Activated B cell treated with CpG ODN at 0.5 μM for 24 hours (primary cell): ENCODE measurements around the gene FANK1. TPM values are rescaled to one million over a fixed set of nuclear protein-coding genes. Genes with fewer than 3 reads are reported as not detected.

Experiments
- ATAC-seq: fragments of 200-7000 bp; cut with Tn5 transposase; one replicate; pipeline ENCODE4 v1.10.0; 2021; ENCODE audit warnings: low read depth, mild to moderate bottlenecking, moderate library complexity
- CTCF ChIA-PET: fragments of 350-600 bp; sonication (Branson Sonifier 250); formaldehyde crosslinking; loops from one replicate; lab custom pipeline; 2021; ENCODE audit warnings: antibody characterized with exemption; lab: Charles Lee
- POLR2A ChIA-PET: fragments of 350-600 bp; sonication (Branson Sonifier 250); formaldehyde crosslinking; loops from one replicate; lab custom pipeline; 2021; ENCODE audit warnings: antibody characterized with exemption; lab: Charles Lee
- DNase-seq: peaks from one replicate; pipeline ENCODE4 v3.0.0; 2022
- H3K27ac Mint-ChIP-seq: one replicate; pipeline ENCODE4 v1.8.0; 2020; ENCODE audit warnings: mixed read lengths
- H3K27me3 Mint-ChIP-seq: one replicate; pipeline ENCODE4 v1.8.0; 2021; ENCODE audit warnings: mixed read lengths
- H3K36me3 Mint-ChIP-seq: one replicate; pipeline ENCODE4 v1.8.0; 2021; ENCODE audit warnings: low read depth, mixed read lengths
- H3K4me1 Mint-ChIP-seq: one replicate; pipeline ENCODE4 v1.8.0; 2021; ENCODE audit warnings: mixed read lengths
- H3K4me3 Mint-ChIP-seq: one replicate; pipeline ENCODE4 v1.8.0; 2020; ENCODE audit warnings: mild to moderate bottlenecking, mixed read lengths
- H3K9me3 Mint-ChIP-seq: one replicate; pipeline ENCODE4 v1.8.0; 2020; ENCODE audit warnings: mixed read lengths
- intact Hi-C: fragments of 100-400 bp; cut with micrococcal nuclease; formaldehyde crosslinking; loops from one replicate; pipeline ENCODE4 v1.15.1; 2024
- total RNA-seq: library from RNA; stranded (reverse); gene quantifications from 2 replicates; pipeline ENCODE4 v1.2.3, GENCODE V29; 2022
- TF ChIP-seq, protein P1 (sequence below): fragments of 200-600 bp; IDR thresholded peaks from one replicate; pipeline ENCODE4 v1.8.0; 2022; ENCODE audit warnings: antibody characterized with exemption, mild to moderate bottlenecking

Gene FANK1
- total RNA-seq, 1 donor from 2014 or later: 0.42 TPM

DNA sequence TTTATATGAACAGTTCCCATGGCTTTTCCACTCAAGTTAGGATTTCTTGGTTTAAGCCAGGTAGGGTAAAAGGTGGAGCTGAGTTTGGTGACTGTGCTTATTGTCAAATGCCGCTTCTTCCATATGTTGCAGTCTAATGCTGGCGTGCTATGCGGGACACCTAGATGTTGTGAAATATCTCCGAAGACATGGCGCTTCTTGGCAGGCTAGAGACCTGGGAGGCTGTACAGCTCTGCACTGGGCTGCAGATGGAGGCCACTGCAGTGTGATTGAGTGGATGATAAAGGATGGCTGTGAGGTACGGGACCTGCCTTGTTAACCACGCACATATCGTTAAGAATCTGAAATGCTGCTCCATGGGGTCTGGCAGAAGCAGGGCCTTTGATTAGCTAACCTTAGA is 108.4 kb downstream of the FANK1 start:
- no peak overlapping the region for H3K4me3 Mint-ChIP-seq
- ChIA-PET POLR2A (no interaction called here), CTCF (no interaction called here)
- intact Hi-C loops: no loop called here
- TF ChIP-seq, protein P1, sequence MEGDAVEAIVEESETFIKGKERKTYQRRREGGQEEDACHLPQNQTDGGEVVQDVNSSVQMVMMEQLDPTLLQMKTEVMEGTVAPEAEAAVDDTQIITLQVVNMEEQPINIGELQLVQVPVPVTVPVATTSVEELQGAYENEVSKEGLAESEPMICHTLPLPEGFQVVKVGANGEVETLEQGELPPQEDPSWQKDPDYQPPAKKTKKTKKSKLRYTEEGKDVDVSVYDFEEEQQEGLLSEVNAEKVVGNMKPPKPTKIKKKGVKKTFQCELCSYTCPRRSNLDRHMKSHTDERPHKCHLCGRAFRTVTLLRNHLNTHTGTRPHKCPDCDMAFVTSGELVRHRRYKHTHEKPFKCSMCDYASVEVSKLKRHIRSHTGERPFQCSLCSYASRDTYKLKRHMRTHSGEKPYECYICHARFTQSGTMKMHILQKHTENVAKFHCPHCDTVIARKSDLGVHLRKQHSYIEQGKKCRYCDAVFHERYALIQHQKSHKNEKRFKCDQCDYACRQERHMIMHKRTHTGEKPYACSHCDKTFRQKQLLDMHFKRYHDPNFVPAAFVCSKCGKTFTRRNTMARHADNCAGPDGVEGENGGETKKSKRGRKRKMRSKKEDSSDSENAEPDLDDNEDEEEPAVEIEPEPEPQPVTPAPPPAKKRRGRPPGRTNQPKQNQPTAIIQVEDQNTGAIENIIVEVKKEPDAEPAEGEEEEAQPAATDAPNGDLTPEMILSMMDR: no peak
- H3K9me3 Mint-ChIP-seq: no peaks in the 10 kb centered on the region
- no peaks in the 10 kb centered on the region for H3K36me3 Mint-ChIP-seq
- peaks cover 13% of the 10 kb centered on the region for H3K4me1 Mint-ChIP-seq
- no peak for DNase-seq
- ATAC-seq: no peak
- no peak overlapping the region for H3K27ac Mint-ChIP-seq
- no peaks in the 10 kb centered on the region for H3K27me3 Mint-ChIP-seq

DNA sequence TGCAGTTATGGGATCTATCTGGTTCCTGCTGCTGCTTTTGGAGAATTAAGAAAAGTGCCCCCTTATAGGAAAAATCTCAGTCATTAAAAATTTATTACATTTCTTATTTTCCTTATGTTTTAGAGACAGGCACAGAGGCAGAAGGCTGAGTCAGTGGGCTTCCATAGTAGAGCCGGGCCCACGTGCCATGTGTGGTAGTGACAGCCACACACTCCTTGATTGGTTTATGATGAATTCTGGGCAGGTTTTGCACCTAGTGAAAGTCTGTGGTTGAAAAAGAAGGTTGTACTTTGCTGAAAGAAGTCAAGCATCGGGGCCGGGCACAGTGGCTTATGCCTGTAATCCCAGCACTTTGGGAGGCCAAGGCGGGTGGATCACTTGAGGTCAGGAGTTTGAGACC is 109.9 kb downstream of the FANK1 start:
- Mint-ChIP-seq H3K36me3 (no peaks in the 10 kb centered on the region), H3K9me3 (peaks cover 3% of the 10 kb centered on the region), H3K27ac (no peak overlapping the region), H3K4me3 (no peak overlapping the region), H3K4me1 (peaks cover 13% of the 10 kb centered on the region), H3K27me3 (no peaks in the 10 kb centered on the region)
- DNase-seq: no peak
- intact Hi-C loops: no loop called here
- ATAC-seq: no peak
- TF ChIP-seq, protein P1: no peak
- CTCF ChIA-PET: no interaction called here
- POLR2A ChIA-PET: no interaction called here

DNA sequence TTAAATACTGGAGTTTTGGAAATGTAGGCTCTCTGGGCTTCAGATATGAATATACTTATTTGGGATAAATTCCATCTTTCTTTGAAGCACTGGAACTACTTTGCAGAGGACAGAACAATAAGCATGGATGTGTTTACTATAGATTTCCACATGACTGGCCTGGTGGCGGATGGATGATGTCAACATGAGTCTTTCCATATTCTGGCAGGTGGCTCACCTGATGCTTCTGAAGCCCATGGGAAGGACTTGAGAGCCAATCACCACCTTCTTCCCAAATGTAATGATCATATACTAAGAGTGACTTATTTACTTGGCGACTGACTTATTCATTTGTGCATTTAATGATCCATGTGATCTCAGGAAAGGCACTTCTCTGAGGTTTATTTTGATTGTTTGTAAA is 110.5 kb downstream of the FANK1 start:
- no peak for ATAC-seq

DNA sequence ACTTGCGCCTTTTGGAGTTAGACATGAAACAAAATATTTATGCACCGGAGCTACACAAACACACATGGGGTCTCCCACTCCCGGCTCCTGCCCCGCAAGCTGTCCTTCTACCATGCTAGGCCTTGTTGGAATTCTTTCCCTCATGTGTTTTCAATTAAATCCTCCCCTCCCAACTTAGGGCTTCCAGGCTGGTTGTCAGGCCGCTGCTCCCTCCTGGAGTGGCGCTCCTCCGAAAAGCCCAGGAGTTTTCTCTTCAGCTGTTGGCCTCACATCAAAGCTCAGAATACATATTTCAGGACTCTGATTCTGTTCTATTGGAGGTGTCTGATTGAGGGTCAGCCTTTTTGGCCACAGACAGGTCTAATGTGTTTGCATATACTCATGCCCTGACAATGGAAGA is 113.3 kb downstream of the FANK1 start:
- H3K27ac Mint-ChIP-seq: no peak overlapping the region
- no peaks in the 10 kb centered on the region for H3K36me3 Mint-ChIP-seq
- ChIA-PET CTCF (interaction anchor here (1.0 kb wide), 2 partner anchors 27 to 88 kb away, joined by 3 read pairs; no protein-coding TSS in a partner anchor), POLR2A (no interaction called here)
- intact Hi-C loops: no loop called here
- peaks cover 16% of the 10 kb centered on the region for H3K4me1 Mint-ChIP-seq
- H3K27me3 Mint-ChIP-seq: no peaks in the 10 kb centered on the region
- TF ChIP-seq, protein P1: no peak
- peaks cover 3% of the 10 kb centered on the region for H3K9me3 Mint-ChIP-seq
- DNase-seq (no peak), ATAC-seq (no peak)
- H3K4me3 Mint-ChIP-seq: no peak overlapping the region

More for the DNA sequence above, 110.5 kb downstream of the FANK1 start:
- H3K4me3 Mint-ChIP-seq: no peak overlapping the region
- H3K27me3 Mint-ChIP-seq: no peaks in the 10 kb centered on the region
- intact Hi-C loops: no loop called here
- H3K9me3 Mint-ChIP-seq: peaks cover 3% of the 10 kb centered on the region
- peaks cover 14% of the 10 kb centered on the region for H3K4me1 Mint-ChIP-seq
- no peaks in the 10 kb centered on the region for H3K36me3 Mint-ChIP-seq
- ChIA-PET CTCF (no interaction called here), POLR2A (no interaction called here)
- H3K27ac Mint-ChIP-seq: no peak overlapping the region
- TF ChIP-seq, protein P1: no peak
- DNase-seq: no peak

DNA sequence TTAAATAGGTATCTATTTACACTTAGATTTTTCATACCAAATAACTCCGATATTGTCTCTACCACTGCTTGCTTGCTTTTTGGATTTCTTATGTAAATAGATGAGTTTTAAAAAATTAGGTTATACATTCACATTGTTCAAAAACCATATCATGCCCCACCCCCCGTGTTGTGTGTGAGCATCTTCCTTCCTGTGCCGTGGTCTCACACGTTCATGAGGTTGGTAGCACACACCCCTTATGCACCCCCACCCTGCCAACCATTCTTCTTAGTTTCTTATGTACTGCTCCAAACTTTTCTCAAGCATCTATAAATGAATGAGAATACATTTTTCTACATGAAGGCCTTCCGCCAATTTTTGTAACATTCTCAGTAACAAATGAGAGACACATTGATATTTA is 115.6 kb downstream of the FANK1 start:
- no peak for DNase-seq
- intact Hi-C loops: no loop called here
- Mint-ChIP-seq H3K4me3 (no peak overlapping the region), H3K9me3 (peaks cover 3% of the 10 kb centered on the region), H3K36me3 (no peaks in the 10 kb centered on the region), H3K27me3 (no peaks in the 10 kb centered on the region), H3K4me1 (peaks cover 14% of the 10 kb centered on the region), H3K27ac (no peak overlapping the region)
- ChIA-PET CTCF (no interaction called here), POLR2A (no interaction called here)
- no peak for ATAC-seq
- TF ChIP-seq, protein P1: no peak
